Epithelial cell of esophagus (primary cell): ENCODE measurements around the gene RPTOR.

ENCODE experiments used
- DNase-seq: peaks from one replicate; pipeline ENCODE4 v3.0.0; 2010; ENCODE audit warnings: low read depth
- H3K4me3 ChIP-seq: 2 replicates; pipeline ENCODE4 v1.5.1; 2011; ENCODE audit warnings: mild to moderate bottlenecking, low read length, control low read depth
- TF ChIP-seq, protein P1 (sequence below): IDR thresholded peaks from 2 replicates; pipeline ENCODE4 v1.5.1; 2011; ENCODE audit warnings: low read depth, mild to moderate bottlenecking, low read length, control low read depth, inconsistent platforms; ENCODE audit not compliant: insufficient read depth; ENCODE audit errors: missing control alignments

The RPTOR gene

DNA sequence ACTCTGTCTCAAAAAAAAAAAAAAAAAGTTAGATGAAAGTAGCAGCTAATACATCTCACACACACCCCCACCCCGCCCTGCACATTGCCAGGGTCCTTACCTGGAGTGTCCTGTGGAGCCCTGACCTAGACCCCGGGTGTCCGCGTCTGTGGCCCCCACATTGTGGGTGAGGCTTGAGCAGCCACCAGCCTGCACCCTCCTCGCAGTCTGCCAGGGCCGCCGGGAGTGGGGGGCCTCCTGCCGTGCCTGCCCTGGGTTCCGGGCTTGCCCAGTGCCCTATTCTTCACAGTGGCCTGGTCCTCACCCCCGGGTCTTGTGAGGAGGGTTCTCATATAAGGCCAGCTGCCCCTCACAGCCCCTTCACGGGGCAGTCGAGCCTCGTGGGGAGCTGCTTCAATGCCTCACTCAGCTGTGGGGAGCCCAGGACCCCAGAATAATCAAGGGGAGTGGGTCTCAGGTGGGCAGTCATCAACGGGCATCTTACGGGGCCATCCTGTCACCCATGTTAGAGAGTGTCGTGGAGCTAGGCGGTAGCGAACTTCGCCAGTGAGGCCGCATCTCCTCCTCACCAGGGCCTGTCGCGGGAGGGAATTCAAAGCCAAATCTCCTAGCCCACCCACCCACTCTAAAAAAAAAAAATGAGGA is 361.1 kb downstream of the RPTOR start:
- TF ChIP-seq, protein P1, sequence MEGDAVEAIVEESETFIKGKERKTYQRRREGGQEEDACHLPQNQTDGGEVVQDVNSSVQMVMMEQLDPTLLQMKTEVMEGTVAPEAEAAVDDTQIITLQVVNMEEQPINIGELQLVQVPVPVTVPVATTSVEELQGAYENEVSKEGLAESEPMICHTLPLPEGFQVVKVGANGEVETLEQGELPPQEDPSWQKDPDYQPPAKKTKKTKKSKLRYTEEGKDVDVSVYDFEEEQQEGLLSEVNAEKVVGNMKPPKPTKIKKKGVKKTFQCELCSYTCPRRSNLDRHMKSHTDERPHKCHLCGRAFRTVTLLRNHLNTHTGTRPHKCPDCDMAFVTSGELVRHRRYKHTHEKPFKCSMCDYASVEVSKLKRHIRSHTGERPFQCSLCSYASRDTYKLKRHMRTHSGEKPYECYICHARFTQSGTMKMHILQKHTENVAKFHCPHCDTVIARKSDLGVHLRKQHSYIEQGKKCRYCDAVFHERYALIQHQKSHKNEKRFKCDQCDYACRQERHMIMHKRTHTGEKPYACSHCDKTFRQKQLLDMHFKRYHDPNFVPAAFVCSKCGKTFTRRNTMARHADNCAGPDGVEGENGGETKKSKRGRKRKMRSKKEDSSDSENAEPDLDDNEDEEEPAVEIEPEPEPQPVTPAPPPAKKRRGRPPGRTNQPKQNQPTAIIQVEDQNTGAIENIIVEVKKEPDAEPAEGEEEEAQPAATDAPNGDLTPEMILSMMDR, result no peak
- no peak overlapping the region for H3K4me3 ChIP-seq
- no peak for DNase-seq

DNA sequence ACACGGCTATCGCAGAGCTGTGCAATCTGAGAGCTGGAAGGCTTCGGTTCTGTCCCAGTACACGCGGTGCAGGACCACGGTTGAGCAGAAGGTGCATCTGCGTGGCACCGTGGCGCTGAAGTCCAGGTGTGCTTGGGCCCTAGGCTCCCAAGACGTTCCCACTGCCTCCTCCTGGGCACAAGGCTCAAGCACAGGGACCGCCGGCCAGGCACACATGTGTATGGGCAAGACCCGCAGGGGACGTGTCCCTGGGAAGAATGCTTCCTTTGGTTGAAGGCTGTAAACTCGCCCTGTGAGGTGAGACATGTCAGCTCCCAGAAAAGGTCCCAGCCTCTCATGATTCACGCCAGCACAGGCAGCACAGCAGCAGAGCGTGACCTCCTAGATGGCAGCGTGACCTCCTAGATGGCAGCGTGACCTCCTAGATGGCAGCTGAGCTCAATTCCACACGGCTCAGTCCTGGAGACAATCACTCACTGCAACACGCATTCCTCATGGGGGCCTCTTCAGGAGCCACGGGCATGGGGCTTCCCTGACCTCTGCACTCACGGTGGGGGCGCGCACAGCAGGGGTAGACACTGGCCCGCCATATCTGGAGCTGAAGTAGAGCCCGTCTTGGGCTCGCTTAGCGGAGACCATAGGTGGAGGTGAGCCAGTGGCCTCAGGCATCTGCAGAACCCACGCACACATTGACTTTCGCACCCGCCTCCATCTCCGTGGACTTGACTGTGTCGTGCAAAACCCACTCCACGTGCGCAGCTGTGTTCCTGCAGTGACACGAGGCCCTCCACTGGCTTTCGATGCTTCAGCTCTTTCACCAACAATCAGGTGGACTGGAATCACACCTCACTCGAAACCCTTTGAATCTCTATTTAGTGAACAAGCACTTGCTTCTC is 362.0 kb downstream of the RPTOR start:
- no peak overlapping the region for H3K4me3 ChIP-seq
- DNase-seq, result no peak
- TF ChIP-seq, protein P1, result no peak

DNA sequence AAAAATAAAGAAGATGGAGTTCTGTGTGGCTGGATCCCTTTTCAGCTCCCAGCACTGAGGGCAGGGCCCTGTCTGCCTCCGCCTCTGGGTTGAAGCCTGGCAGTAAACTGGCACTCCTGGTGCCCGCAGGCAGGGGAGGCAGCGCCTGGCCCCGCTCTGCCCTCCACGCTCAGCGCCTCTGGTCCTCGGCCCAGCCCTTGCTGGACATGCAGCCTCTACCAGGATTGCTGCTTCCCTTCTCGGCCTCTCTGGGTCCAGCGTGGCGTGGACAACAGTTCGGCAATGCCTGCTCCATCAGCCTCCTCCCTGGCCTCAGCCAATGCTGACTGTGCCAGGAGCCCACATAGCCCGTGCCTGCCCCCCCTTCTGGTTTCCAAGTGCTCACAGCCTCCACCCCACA is 362.6 kb downstream of the RPTOR start:
- no peak overlapping the region for H3K4me3 ChIP-seq
- TF ChIP-seq, protein P1, result no peak
- DNase-seq, result no peak

DNA sequence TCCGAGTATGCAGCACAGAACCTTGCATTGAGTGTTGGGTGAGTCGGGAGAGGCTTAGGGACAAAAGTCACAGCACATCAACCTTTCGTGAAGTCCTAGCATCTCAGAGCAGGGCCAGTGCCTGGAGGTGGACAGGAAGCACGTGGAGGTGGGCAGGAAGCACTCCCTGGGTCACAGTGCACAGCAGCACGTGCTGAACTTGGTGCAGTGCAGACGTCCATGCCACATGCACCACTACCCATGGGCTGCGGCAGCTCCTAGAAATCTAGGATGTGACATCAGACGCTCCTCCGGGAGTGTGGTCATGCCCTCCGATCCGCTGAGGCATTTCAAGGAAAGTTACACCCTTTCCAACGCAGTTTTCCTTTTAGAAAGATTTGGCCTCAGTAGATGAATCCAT is 363.6 kb downstream of the RPTOR start:
- no peak for DNase-seq
- no peak overlapping the region for H3K4me3 ChIP-seq
- TF ChIP-seq, protein P1, result no peak

DNA sequence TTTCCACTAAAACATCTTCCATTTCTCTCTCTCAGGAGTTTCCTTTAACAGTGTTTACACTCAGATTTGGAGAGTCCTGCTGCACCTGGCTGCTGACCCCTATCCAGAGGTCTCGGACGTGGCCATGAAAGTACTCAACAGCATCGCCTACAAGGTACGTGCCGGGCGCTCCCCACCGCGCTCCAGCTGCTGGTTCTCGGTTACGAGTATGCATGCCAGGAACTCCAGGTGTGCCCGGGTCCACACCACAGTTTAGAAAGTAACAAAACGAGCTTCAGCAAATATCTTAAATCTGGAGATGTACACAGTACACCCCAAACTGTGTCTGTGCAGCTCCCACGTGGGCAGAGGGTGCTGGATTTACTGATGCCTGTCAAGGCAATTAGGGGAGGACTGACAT is 364.1 kb downstream of the RPTOR start:
- DNase-seq, result no peak
- H3K4me3 ChIP-seq, result no peak overlapping the region
- TF ChIP-seq, protein P1, result no peak

DNA sequence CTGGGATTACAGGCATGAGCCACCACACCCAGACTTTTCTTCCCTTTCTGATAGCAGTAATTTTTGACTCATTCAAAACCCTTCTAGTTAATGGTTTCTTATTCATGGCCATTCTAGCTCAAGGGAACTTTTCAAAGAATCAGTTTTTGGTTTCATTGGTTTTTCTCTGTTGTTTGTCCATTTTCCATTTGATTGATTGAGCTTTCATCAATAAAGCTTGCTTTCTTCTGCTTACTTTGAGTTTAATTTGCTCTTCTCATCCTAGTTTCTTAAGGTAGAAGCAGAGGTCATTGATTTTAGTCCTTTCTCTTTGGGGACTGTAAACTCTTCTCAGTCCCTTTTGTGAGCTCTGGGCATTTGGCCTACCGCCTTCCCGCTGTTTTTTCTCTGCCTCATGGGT is 365.0 kb downstream of the RPTOR start:
- DNase-seq, result no peak
- TF ChIP-seq, protein P1, result no peak
- H3K4me3 ChIP-seq, result no peak overlapping the region
